Naive thymus-derived CD4-positive, alpha-beta T cell (primary cell): ENCODE results near the gene CCSER1. TPM values are rescaled to one million over a fixed set of nuclear protein-coding genes. Genes with fewer than 3 reads are reported as not detected.

Experiments
- ATAC-seq: fragments of 150-1000 bp; cut with Tn5 transposase; 2 replicates; pipeline ENCODE4 v1.10.0; 2021; ENCODE audit warnings: mild to moderate bottlenecking, moderate library complexity
- CTCF ChIA-PET: fragments of 350-600 bp; sonication (Branson Sonifier 250); formaldehyde crosslinking; loops from one replicate; lab custom pipeline; 2021; ENCODE audit warnings: antibody characterized with exemption; lab: Charles Lee
- POLR2A ChIA-PET: fragments of 350-600 bp; sonication (Branson Sonifier 250); formaldehyde crosslinking; loops from one replicate; lab custom pipeline; 2021; ENCODE audit warnings: antibody characterized with exemption, inconsistent platforms; lab: Charles Lee
- DNase-seq, 9 donors: peaks; one replicate each; pipeline versions ENCODE4 v3.0.0 to v3.0.0-alpha.2; 2020 to 2022; ENCODE audit warnings: mixed read lengths in 1 of 9
- H3K27ac ChIP-seq: one replicate; pipeline ENCODE4 v1.7.0; 2013; ENCODE audit warnings: mild to moderate bottlenecking, low read depth, low read length, moderate library complexity
- H3K27me3 ChIP-seq, 2 donors: one replicate each; pipeline ENCODE4 v1.7.0; 2013; ENCODE audit warnings: low read length in 2 of 2, mild to moderate bottlenecking in 2 of 2, moderate library complexity in 2 of 2; ENCODE audit not compliant: control insufficient read depth in 2 of 2, insufficient read depth in 2 of 2
- H3K36me3 ChIP-seq, 3 experiments: 1 replicate in 2 of 3; 2 replicates in 1 of 3; pipeline ENCODE4 v1.7.0; 2013; ENCODE audit warnings: low read length in 3 of 3, mild to moderate bottlenecking in 3 of 3, moderate library complexity in 1 of 3; ENCODE audit not compliant: insufficient read depth in 3 of 3, control insufficient read depth in 2 of 3
- H3K4me1 ChIP-seq, 2 donors: one replicate each; pipeline ENCODE4 v1.7.0; 2013; ENCODE audit warnings: low read length in 2 of 2, mild to moderate bottlenecking in 2 of 2, moderate library complexity in 1 of 2; ENCODE audit not compliant: control insufficient read depth in 2 of 2, insufficient read depth in 2 of 2
- H3K4me3 ChIP-seq: 2 replicates; pipeline ENCODE4 v1.7.0; 2013; ENCODE audit warnings: mild to moderate bottlenecking, low read length
- H3K9me3 ChIP-seq, 3 experiments: 1 replicate in 2 of 3; 2 replicates in 1 of 3; pipeline ENCODE4 v1.7.0; 2013; ENCODE audit warnings: low read length in 3 of 3; ENCODE audit not compliant: control insufficient read depth in 2 of 3
- H3K27ac Mint-ChIP-seq, 9 donors: one replicate each; pipeline ENCODE4 v1.8.0; 2020 to 2022; ENCODE audit warnings: mixed read lengths in 9 of 9, mild to moderate bottlenecking in 8 of 9, moderate library complexity in 5 of 9, inconsistent platforms in 2 of 9
- H3K27me3 Mint-ChIP-seq, 5 donors: one replicate each; pipeline ENCODE4 v1.8.0; 2021 to 2022; ENCODE audit warnings: mixed read lengths in 5 of 5, mild to moderate bottlenecking in 1 of 5
- H3K36me3 Mint-ChIP-seq, 5 donors: one replicate each; pipeline ENCODE4 v1.8.0; 2020 to 2022; ENCODE audit warnings: mixed read lengths in 5 of 5, mild to moderate bottlenecking in 3 of 5, inconsistent platforms in 1 of 5
- H3K4me1 Mint-ChIP-seq, 7 donors: one replicate each; pipeline ENCODE4 v1.8.0; 2020 to 2022; ENCODE audit warnings: mixed read lengths in 7 of 7, mild to moderate bottlenecking in 3 of 7, inconsistent platforms in 1 of 7
- H3K4me3 Mint-ChIP-seq, 10 donors: one replicate each; pipeline ENCODE4 v1.8.0; 2020 to 2022; ENCODE audit warnings: mild to moderate bottlenecking in 10 of 10, mixed read lengths in 10 of 10, moderate library complexity in 6 of 10, inconsistent platforms in 2 of 10
- H3K9me3 Mint-ChIP-seq, 11 donors: one replicate each; pipeline ENCODE4 v1.8.0; 2020 to 2022; ENCODE audit warnings: mixed read lengths in 11 of 11, mild to moderate bottlenecking in 4 of 11, inconsistent platforms in 1 of 11, moderate library complexity in 1 of 11
- intact Hi-C, 2 donors: fragments of 100-400 bp; cut with micrococcal nuclease; formaldehyde crosslinking; loops; one replicate each; pipeline ENCODE4 v1.15.1; 2023
- polyA plus RNA-seq, 2 donors: library from polyadenylated mRNA; unstranded; fragments of 300-500 nt; fragmentation: Illumina TruSeq; gene quantifications; one replicate each; pipeline ENCODE4 v1.2.3, GENCODE V29; 2021
- total RNA-seq, 6 experiments: library from RNA in 5 of 6; stranded (reverse) in 5 of 6; gene quantifications; 1 replicate in 5 of 6; 2 replicates in 1 of 6; pipeline ENCODE4 v1.2.3 and lab custom pipeline; 2021 to 2026

CCSER1 gene
- total and polyA plus RNA-seq, 7 experiments from 2014 or later: 0.30 to 4.0 (median 1.4) TPM; not detected in 3

- no peaks in the 10 kb centered on the region for H3K27me3 ChIP-seq
- Mint-ChIP-seq H3K36me3 (no peaks in the 10 kb centered on the region), H3K4me1 (peaks cover 0 to 2% (median 0%) of the 10 kb centered on the region in 7 donors), H3K9me3 (peaks cover 0 to 13% (median 0%) of the 10 kb centered on the region in 11 donors), H3K27ac (no peak overlapping the region), H3K4me3 (no peak overlapping the region), H3K27me3 (no peaks in the 10 kb centered on the region)
- H3K4me3 ChIP-seq: no peak overlapping the region
- H3K9me3 ChIP-seq: no peaks in the 10 kb centered on the region
- no peaks in the 10 kb centered on the region for H3K4me1 ChIP-seq
- ATAC-seq (no peak), DNase-seq (no peak)
- no peak overlapping the region for H3K27ac ChIP-seq
- H3K36me3 ChIP-seq: no peaks in the 10 kb centered on the region
- CTCF ChIA-PET: no interaction called here
- intact Hi-C loops: no loop called here
- POLR2A ChIA-PET: no interaction called here
Observed at GRCh38 chr4:91035276-91035675, 908.1 kb downstream of the CCSER1 start.

- DNase-seq (no peak), ATAC-seq (no peak)
- Histone ChIP-seq H3K27ac (no peak overlapping the region), H3K4me1 (no peaks in the 10 kb centered on the region), H3K4me3 (no peak overlapping the region), H3K9me3 (no peaks in the 10 kb centered on the region), H3K36me3 (no peaks in the 10 kb centered on the region), H3K27me3 (no peaks in the 10 kb centered on the region)
- Mint-ChIP-seq H3K4me3 (no peak overlapping the region), H3K27ac (no peak overlapping the region), H3K9me3 (peaks cover 0 to 7% (median 0%) of the 10 kb centered on the region in 11 donors), H3K27me3 (no peaks in the 10 kb centered on the region), H3K4me1 (peaks cover 0 to 2% (median 0%) of the 10 kb centered on the region in 7 donors), H3K36me3 (no peaks in the 10 kb centered on the region)
- ChIA-PET POLR2A (no interaction called here), CTCF (no interaction called here)
- intact Hi-C loops: no loop called here
Observed at GRCh38 chr4:91037951-91038350, 910.8 kb downstream of the CCSER1 start.

- no peaks in the 10 kb centered on the region for H3K36me3 Mint-ChIP-seq
- no peaks in the 10 kb centered on the region for H3K36me3 ChIP-seq
- intact Hi-C loops: no loop called here
- no peak overlapping the region for H3K27ac Mint-ChIP-seq
- H3K27me3 Mint-ChIP-seq: no peaks in the 10 kb centered on the region
- no peaks in the 10 kb centered on the region for H3K4me1 ChIP-seq
- ChIA-PET CTCF (no interaction called here), POLR2A (no interaction called here)
- H3K27ac ChIP-seq: no peak overlapping the region
- no peaks in the 10 kb centered on the region for H3K4me1 Mint-ChIP-seq
- no peak for ATAC-seq
- no peaks in the 10 kb centered on the region for H3K9me3 ChIP-seq
- peaks cover 0 to 13% (median 6%) of the 10 kb centered on the region in 11 donors for H3K9me3 Mint-ChIP-seq
- DNase-seq: no peak
- H3K4me3 Mint-ChIP-seq: no peak overlapping the region
- H3K4me3 ChIP-seq: no peak overlapping the region
- H3K27me3 ChIP-seq: no peaks in the 10 kb centered on the region
Observed at GRCh38 chr4:91057871-91058270, 930.7 kb downstream of the CCSER1 start.

GRCh38 chr4:91058345-91058744 is 931.2 kb downstream of the CCSER1 start:
- Mint-ChIP-seq H3K4me1 (no peaks in the 10 kb centered on the region), H3K27ac (no peak overlapping the region), H3K4me3 (no peak overlapping the region), H3K27me3 (no peaks in the 10 kb centered on the region), H3K36me3 (no peaks in the 10 kb centered on the region), H3K9me3 (peaks cover 0 to 13% (median 6%) of the 10 kb centered on the region in 11 donors)
- Histone ChIP-seq H3K4me1 (no peaks in the 10 kb centered on the region), H3K27me3 (no peaks in the 10 kb centered on the region), H3K36me3 (no peaks in the 10 kb centered on the region), H3K9me3 (no peaks in the 10 kb centered on the region), H3K27ac (no peak overlapping the region), H3K4me3 (no peak overlapping the region)
- ATAC-seq: no peak
- intact Hi-C loops: no loop called here
- CTCF ChIA-PET: no interaction called here
- POLR2A ChIA-PET: no interaction called here
- DNase-seq: no peak

GRCh38 chr4:91064157-91064853 is 937.1 kb downstream of the CCSER1 start:
- Mint-ChIP-seq H3K36me3 (no peaks in the 10 kb centered on the region), H3K4me1 (no peaks in the 10 kb centered on the region), H3K27ac (no peak overlapping the region), H3K4me3 (no peak overlapping the region), H3K27me3 (no peaks in the 10 kb centered on the region), H3K9me3 (peaks cover 0 to 8% (median 0%) of the 10 kb centered on the region in 11 donors)
- Histone ChIP-seq H3K9me3 (no peaks in the 10 kb centered on the region), H3K4me1 (no peaks in the 10 kb centered on the region), H3K27me3 (no peaks in the 10 kb centered on the region), H3K4me3 (no peak overlapping the region), H3K27ac (no peak overlapping the region), H3K36me3 (no peaks in the 10 kb centered on the region)
- ChIA-PET CTCF (no interaction called here), POLR2A (no interaction called here)
- no peak for DNase-seq
- intact Hi-C loops: no loop called here
- ATAC-seq: no peak

- CTCF ChIA-PET: no interaction called here
- H3K36me3 ChIP-seq: no peaks in the 10 kb centered on the region
- H3K27me3 Mint-ChIP-seq: no peaks in the 10 kb centered on the region
- no peak overlapping the region for H3K4me3 ChIP-seq
- H3K27me3 ChIP-seq: no peaks in the 10 kb centered on the region
- no peak overlapping the region for H3K27ac ChIP-seq
- no peaks in the 10 kb centered on the region for H3K9me3 ChIP-seq
- ATAC-seq (no peak), DNase-seq (no peak)
- no peaks in the 10 kb centered on the region for H3K4me1 Mint-ChIP-seq
- no peaks in the 10 kb centered on the region for H3K36me3 Mint-ChIP-seq
- no peak overlapping the region for H3K4me3 Mint-ChIP-seq
- no peak overlapping the region for H3K27ac Mint-ChIP-seq
- no peaks in the 10 kb centered on the region for H3K4me1 ChIP-seq
- POLR2A ChIA-PET: no interaction called here
- intact Hi-C loops: no loop called here
- H3K9me3 Mint-ChIP-seq: peaks cover 0 to 8% (median 0%) of the 10 kb centered on the region in 11 donors
Observed at GRCh38 chr4:91065117-91065516, 937.9 kb downstream of the CCSER1 start.

GRCh38 chr4:91070736-91071135 is 943.5 kb downstream of the CCSER1 start:
- no peaks in the 10 kb centered on the region for H3K4me1 Mint-ChIP-seq
- no peak for DNase-seq

More at GRCh38 chr4:91070736-91071135, 943.5 kb downstream of the CCSER1 start:
- H3K27ac Mint-ChIP-seq: no peak overlapping the region
- Histone ChIP-seq H3K27ac (no peak overlapping the region), H3K4me1 (no peaks in the 10 kb centered on the region), H3K9me3 (no peaks in the 10 kb centered on the region), H3K4me3 (no peak overlapping the region), H3K27me3 (no peaks in the 10 kb centered on the region), H3K36me3 (no peaks in the 10 kb centered on the region)
- H3K4me3 Mint-ChIP-seq: no peak overlapping the region
- ChIA-PET POLR2A (no interaction called here), CTCF (no interaction called here)
- intact Hi-C loops: no loop called here
- H3K36me3 Mint-ChIP-seq: no peaks in the 10 kb centered on the region
- ATAC-seq: no peak
- H3K9me3 Mint-ChIP-seq: peaks cover 0 to 1% (median 0%) of the 10 kb centered on the region in 11 donors
- no peaks in the 10 kb centered on the region for H3K27me3 Mint-ChIP-seq
